GM10266 (cell line): ENCODE measurements around the gene FAM98B.

Experiments
- DNase-seq: peaks from one replicate; pipeline ENCODE4 v3.0.0; 2012; ENCODE audit errors: extremely low spot score
- TF ChIP-seq, protein P1 (sequence below): IDR thresholded peaks from 2 replicates; pipeline ENCODE4 v1.5.1; 2012; ENCODE audit warnings: mild to moderate bottlenecking, low read depth; ENCODE audit not compliant: control insufficient read depth, insufficient read depth; ENCODE audit errors: missing control alignments

The FAM98B gene

GRCh38 chr15:38506997-38507396, 53.1 kb downstream of the FAM98B start:
- TF ChIP-seq, protein P1, sequence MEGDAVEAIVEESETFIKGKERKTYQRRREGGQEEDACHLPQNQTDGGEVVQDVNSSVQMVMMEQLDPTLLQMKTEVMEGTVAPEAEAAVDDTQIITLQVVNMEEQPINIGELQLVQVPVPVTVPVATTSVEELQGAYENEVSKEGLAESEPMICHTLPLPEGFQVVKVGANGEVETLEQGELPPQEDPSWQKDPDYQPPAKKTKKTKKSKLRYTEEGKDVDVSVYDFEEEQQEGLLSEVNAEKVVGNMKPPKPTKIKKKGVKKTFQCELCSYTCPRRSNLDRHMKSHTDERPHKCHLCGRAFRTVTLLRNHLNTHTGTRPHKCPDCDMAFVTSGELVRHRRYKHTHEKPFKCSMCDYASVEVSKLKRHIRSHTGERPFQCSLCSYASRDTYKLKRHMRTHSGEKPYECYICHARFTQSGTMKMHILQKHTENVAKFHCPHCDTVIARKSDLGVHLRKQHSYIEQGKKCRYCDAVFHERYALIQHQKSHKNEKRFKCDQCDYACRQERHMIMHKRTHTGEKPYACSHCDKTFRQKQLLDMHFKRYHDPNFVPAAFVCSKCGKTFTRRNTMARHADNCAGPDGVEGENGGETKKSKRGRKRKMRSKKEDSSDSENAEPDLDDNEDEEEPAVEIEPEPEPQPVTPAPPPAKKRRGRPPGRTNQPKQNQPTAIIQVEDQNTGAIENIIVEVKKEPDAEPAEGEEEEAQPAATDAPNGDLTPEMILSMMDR: no peak
- DNase-seq: no peak

DNA sequence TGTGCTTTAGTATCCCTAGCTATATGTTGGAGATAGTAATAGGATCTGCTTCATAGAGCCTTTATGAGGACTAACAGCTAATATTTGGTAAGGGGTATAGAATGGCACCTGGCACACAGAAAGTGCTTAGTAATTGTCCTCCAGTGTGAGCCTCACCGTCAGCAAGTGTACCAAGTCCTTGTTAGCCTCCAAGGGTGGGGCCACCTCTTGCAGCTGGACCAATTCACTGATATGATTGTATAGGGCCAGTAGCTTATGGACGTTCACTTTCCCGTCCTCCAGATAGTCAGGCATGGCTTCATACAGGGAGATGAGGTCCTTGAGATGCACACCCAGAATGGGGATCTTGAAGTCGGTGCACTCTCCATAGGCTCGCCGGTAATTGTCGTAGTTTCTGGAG, 53.6 kb downstream of the FAM98B start:
- no peak for DNase-seq
- TF ChIP-seq, protein P1: no peak

DNA sequence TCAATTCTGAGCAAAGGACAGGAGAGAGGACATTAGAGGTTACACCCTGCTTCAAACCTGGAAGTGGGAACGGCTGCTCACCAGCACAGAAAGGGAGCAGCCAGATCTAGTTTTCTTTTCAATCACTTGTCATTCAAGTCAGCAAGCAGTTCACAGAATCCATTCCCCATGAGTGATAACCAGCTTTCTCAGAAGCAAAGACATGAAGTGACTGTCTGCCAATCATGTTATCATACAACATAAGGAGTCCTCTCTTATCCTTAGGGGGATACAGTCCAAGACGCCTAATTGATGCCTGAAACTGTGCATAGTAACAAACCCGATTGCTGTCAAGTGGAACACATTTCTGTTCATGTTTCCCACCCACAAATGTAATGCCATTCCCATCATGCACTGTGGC, 54.7 kb downstream of the FAM98B start:
- no peak for DNase-seq
- TF ChIP-seq, protein P1: no peak

DNA sequence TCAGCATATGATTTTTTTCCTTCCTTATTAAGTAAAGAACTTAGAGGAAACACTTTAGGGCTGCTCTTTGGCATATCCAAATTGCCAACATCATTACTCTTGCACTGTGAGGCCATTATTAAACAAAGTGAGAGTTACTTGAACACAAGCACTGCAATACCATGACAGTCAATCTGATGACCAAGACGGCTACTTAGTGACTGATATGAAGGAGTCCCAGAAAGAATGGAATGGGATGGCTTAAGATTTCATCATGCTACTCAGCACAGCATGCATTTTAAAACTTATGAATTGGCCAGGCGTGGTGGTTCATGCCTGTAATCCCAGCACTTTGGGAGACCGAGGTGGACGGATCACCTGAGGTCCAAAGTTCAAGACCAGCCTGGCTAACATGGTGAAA, 55.2 kb downstream of the FAM98B start:
- TF ChIP-seq, protein P1: no peak

GRCh38 chr15:38512901-38513300, 59.0 kb downstream of the FAM98B start:
- no peak for DNase-seq
- TF ChIP-seq, protein P1: no peak

More for the DNA sequence above, 55.2 kb downstream of the FAM98B start:
- no peak for DNase-seq

DNA sequence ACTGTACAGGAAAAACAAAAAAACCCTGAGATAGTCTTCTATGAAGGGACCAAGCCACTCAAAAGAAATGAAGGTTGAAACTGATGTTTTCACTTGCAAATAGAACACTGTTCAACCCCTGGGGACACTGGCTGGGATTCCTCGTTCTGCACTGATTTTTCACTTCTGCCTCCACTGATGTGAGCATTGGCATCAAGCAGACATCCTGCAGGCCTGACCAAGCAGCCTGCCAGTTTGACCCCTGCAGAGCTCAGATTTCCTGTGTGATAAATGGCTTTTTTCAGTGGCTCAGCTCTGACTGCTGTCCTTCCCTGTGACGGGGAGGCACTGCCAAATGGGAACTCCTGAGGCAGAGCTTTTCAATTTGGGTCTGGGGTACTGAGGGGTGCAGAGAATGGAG, 60.7 kb downstream of the FAM98B start:
- TF ChIP-seq, protein P1: no peak

GRCh38 chr15:38516626-38517025, 62.7 kb downstream of the FAM98B start:
- TF ChIP-seq, protein P1: no peak
- no peak for DNase-seq

More for the DNA sequence above, 60.7 kb downstream of the FAM98B start:
- no peak for DNase-seq
